Stimulated activated CD8-positive, alpha-beta memory T cell treated with anti-CD3 and anti-CD28 coated beads, Interleukin-15, amount 100 ng/mL, for 1 hour (primary cell): ENCODE results near the gene VPS13D.
"Not testable (repeated sequence)": the region's sequence is repeated elsewhere in the genome, so short reads cannot be mapped to it uniquely, and the experiment has no call there.

ENCODE experiments used
- DNase-seq: peaks from one replicate; pipeline ENCODE4 v3.0.0-alpha.2; 2020; ENCODE audit warnings: low read depth

Gene VPS13D

DNA sequence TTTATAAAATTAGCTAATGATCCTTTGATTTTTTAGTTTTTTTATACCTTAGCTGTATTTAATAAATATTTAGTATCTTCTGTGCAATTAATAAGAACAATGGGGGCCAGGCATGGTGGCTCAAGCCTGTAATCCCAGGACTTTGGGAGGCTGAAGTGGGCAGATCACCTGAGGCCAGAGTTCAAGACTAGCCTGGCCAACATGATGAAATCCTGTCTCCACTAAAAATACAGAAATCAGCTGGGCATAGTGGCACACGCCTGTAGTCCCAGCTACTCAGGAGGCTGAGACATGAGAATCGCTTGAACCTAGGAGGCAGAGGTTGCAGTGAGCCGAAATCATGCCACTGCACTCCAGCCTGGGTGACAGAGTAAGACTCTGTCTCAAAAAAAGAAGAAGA, 241.1 kb downstream of the VPS13D start:
- not testable (repeated sequence) for DNase-seq

DNA sequence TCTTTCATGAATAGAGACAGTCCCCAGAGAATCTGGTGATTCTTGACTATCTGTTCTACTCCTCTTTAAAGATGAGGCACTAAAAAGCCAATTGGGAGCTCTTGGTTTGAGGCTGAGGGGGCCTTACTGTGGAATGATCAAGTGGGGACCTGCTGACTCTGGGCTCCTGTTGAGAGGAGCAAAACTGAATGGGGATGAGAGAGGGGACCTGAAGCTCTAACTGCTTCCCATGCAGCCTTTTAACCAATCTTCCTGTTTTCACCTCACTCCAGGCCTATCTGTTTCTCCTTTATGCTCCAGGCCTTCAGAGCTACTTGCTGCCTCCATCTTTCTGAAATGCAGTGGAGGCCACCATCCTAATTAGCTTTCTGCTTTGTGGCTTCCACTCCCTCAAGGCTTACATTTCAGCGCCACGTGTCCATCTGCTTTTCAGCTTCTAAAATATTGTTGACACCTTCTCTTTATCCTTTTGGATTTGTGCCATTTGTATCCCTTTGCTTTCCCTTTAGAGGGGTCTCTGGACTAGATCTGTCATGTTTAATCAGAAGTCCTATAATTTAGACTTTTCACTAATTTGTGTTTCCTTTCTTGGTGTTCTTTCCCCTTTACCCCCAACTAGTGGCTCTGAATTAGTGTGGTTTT, 242.4 kb downstream of the VPS13D start:
- no peak for DNase-seq

DNA sequence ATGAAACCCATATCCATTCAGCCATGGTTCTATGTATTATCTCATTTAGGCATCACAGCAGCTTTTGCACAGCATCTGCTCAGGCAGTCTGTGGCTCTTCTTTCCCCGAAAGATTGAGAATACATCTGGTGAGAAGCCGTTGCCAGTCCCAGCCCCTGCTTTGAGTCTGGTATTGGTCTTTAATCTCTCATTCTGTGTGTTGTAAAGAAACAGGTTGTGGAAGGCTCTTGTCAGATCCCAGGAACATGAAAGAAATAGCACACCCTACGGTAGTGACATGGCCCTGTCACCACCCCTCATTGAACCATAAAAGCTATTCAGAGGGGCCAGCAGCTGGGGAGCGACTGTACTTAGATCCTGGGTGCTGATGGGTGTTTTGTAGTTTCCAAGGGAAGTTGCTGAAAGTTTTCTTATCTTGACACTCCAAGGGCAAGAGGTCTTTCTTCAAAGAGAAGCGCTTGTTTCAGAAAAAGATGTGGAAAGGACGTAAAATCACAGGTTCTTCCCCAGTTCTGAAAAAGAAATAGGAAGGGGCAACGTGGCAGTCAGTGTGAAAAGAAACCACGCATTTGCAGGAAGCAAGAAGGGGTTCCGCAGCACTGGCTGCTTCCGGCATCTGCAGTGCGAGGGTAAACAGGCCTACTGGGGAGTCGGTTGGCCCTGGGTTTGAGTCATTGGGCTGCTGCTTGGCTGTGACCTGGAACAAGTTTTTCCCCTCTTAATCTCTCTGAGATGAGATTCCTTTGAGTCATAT, 243.1 kb downstream of the VPS13D start:
- DNase-seq, result peak; percentile 32

DNA sequence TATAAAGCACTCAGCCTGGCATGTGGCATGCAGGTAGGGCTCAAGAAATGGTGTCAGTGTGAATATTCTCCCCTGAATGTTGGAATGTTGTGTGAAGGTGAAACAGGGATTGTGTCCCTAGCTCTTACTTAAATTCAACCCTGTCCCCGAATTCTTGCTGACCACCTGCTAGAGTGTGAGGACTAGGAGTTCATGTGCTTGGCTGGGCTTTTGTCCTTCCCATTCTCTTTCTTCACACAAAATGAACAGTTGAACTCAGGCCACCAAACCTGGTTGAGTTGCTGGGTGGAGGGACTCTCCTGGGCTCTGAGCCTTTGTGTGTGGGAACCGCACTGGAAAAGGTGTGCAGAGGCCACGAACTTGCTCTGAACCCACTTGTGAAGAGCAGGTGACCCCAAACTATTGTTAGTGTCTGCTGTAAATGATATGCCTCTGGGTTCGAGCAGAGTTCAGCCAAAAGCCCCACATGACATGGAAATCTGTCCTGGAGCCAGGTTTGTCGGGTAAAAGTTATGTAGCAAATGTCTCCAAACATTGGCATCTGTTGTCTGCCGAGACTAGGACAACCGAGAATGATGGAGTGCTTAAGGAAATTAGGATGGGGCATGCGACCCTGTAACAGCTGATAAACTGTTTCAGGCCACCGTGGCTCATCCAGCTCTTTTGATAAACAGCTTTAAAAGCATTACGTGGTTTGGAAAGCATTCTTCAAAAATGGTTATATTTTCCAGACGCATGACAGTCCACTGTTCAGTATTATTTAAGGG, 243.9 kb downstream of the VPS13D start:
- no peak for DNase-seq

DNA sequence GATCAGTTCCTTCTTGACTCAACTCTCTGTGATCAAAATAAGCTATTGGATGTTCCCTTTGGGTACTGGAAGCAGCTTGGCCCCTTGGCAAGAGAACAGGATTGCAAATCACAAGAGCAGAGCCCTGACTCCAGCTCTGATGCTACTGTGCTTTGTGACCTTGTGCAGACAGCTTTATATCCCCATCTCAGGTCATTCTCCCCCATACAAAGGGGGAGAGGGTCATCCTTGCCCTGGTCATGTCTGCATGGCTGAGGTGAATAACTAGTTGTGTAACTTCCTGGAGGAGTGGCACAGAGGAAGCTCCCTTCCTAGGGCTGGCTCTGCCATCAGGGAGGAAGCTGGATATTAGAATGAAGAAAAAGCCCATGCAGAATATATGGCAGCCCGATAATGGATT, 245.3 kb downstream of the VPS13D start:
- no peak for DNase-seq

DNA sequence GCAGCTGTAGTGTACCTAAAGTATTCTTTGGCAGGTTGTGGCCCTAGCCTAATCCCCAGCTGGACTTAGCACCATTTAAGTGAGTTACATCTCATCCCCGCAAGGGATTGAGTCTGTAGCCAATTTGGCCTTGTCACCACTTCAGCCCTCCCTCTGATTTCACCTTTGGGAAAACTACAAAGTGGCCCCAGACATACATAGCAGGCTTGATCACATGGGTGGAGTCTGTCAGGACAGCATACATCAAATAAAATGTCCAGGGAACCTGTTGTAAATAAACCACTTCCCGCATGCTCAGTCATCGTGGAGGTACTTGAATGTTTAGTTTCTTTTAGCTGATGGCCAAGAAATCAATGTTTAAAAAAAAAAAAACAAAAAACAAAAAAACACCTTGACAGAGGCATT, 245.7 kb downstream of the VPS13D start:
- no peak for DNase-seq

DNA sequence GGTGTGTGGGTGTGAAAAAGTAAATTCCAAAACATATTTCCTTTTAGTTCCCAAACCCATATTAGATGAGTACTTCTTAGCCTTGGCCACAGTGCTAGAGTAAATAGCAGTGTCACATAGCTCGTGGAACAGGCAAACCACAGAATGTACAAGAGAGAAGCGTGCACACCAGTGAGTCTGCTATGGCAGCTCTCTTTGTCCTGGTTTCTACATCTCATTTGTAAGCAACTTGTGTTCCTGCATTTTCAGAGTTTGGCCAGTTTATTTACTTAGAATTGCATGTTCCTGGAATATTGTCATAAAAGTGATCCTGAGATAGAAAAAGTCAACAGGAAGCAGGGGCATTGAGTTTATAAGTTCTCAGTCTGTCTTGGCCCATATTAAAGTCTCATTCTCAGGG, 246.1 kb downstream of the VPS13D start:
- DNase-seq, result no peak

DNA sequence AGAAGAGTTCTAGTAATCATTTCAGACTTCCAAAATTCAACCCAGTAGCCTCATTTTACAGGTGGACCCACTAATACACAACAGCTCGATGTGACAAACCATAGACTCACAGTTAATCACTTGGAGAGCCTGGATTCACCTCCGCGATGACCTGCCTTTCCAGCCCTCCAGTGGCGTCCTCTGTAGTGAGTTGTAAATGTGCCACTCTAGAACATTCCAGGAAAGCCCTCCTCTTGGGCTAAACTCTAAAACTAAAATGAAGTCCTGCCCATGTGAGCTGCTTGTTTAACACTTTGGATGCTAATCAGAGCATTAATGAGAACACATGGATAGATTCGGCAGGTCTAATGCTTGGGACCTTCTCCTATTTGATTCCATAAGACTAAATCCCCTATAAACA, 247.5 kb downstream of the VPS13D start:
- DNase-seq, result no peak

DNA sequence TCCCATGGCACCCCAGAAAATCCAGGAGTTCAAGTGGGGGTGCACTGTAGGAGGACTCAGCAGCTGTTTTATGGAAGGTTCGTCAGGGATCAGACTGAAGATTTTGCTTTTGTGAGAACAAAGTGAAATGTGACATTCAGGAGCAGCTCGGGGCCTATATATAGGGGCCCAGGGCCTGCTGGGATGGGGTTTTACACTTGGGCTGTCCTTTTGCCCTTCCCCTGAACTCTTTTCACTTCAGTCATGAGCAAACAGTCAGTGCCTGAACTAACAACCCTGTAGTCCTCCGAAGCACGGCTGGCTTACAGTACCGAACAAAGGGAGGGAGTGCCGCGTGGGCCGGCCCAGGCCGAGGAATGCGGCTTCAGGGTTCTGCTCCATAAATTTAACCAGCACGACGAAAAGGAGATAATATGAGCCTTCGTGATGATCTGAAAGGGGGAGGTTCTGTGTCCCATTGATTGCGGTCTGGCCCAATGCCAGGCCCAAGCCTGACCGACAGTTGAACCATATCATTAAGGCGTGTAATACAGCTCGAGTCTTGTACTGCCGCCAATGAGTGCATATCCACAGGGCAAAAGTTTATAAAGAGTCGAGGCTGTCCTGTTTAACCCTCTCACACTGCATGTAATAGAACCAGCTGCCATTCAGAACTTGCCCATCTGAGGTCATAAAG, 248.2 kb downstream of the VPS13D start:
- no peak for DNase-seq

DNA sequence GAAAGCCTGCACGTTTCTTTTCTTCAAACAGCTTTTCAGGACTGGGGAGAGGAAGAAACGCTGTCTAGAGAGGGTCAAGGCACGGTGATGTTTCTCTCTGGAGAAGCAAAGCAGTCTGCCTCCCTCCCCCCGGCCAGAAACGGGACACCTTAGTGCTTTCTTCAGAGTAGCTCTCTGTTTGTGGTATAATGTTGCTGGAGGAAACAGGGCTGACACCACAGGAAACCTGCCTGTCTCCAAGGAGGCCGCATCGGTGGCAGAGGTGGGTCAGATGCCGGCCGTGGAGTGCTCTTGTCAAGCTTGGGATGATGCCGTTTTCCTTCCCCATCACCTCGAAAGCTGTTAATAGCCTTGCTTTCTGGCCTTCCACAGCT, 248.8 kb downstream of the VPS13D start:
- DNase-seq, result no peak

DNA sequence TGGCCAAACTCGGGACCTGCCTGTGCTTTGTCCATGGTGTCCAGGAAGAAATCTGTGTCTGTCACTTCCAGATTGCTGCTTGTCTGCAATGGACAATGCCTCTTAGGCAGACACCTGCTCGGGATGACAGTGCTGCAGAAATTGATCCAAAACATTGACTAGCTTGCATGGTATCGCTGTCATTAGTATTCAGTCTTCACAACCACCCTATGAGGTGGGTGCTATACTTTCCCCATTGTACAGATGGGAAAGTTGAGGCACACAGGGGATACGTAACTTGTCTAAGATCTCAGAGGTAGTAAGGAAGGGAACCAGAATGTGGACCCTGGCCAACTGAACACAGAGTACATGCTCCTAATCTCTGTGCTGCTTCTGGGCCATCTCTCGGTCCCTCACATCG, 249.5 kb downstream of the VPS13D start:
- no peak for DNase-seq

DNA sequence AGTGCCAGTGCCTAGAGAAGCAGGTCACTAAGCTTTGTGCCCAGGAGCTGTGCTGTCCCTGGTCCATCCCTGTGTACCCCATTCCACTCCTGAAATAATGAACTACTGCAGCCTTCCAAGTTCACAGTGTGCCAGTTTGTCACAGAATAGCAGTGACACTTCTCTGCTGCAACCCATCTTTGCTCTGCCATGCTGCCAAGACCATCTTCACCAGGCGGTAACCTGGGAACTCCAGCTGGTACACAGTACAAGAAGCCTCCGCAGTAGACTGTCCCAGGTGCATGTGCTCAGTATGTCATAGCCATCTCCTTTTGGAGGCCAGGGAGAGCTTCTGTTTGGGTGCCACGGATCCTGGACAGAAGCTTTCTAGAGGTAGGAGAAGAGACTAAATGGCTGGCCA, 250.2 kb downstream of the VPS13D start:
- DNase-seq, result no peak

DNA sequence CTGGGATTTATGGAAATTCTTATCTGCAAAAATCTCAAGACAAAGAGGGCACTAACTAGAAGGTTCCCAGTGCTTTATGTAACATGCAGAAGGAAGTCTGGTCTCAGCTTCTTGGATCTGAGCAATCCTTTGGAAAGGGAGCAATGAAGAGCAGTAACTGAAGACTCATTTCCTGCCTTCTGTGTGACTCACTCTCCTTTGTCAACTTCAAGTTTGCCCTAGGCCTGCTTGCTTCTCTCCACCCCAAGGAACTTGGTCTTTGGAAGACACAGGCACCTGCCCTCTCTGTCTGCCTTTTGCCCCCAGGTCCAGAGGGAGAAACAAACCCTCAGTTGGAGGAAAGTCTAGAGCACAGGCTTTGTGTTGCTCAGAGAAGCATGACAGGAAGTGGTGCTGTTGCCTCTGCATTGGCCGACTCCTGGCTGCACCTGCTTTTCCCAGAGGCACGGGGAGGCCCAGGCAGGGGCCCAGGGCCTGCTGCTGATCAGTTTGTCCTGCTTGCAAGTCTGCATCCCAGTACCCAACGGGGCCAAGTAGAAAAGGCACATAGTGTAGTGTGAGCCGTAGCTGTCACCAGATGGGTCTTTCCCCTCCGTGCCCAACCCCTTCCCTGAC, 251.0 kb downstream of the VPS13D start:
- no peak for DNase-seq

DNA sequence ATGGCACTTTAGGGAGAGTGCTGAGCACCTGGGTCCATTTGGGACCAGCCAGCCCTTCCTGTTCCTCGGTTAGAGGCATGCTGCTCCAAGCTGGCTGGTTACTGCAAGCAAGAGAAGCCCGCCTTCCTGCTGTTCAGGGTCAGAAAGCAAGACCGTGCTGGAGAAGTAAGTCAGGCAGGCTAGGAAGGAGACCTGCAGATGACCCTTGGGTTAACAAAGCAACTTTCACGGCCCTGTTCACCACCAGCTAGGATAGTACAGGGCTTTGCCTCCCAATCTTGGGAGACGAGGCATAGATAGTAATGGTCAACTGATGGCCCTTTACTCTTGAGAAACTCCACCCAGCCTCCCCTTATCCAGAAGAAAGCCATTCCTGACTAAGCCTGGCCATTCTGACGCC, 252.1 kb downstream of the VPS13D start:
- DNase-seq, result no peak

DNA sequence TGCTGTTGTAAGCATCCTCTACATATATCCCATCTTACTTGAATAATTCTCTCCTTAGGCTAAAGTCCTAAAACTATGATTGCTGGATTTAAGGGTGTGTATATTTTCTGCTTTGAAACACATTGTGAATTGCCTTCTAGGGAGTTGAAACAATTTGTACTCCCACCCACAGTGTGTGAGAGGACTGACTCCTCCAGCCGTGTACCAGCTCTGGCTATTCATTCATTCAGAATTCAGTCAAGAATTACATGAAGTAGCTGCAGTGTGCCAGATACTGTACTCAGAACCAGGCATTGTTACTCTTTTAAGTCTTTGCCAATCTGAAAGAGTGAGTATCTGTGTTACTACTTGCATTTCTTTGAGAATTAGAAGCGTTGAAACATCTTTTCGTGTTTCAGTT, 253.2 kb downstream of the VPS13D start:
- no peak for DNase-seq

DNA sequence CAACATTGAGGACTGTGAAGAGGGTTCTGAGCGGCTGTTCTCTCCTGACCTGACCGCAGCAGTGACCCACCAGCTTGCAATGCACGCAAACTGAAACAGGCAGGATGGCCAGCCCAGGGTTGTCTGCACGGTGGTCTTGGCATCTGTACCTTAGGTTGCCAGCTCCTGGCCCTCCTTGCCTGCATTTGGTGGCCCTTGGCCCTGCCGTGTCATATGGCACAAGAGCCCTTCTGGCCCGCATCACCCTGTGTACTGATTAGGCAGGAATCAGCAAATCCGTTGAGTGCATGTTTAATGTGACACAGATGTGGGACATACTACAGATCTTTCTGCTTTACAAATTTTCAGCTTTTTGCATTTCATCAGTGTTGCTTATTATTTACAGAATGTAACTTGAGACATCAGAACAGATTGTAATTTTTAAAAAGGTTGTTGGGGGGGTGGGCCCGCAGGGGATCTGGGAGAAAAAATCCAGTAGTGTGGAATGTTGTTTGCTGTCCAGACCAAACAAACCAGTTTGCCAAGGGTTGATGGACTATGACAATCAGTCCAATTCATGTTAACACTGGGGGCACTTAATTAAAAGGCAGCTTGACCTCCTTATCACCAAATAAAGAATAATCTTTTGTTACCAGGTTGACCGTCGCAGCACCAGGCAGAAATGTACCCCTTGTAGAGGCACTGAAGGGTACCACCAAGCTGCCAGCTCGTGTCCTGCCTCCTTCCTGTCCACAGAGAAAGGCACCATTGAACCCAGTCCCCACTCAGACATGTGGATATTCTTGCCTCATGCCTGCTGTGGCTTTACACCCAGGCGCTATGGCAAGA, 255.6 kb downstream of the VPS13D start:
- DNase-seq, result no peak

DNA sequence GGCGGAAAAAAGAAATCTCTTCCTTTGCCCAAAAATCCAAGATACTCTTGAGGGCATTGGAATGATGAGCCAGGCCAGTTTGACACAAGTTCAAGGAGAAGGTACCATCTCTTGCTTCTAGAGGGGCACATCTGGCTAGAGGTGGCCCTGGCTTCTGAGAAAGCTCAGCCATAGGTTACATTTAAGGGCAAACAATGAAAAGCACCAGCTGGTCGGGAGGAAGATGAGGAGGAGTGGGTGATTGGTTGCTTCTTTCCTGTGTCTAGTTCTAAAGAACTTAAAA, 256.2 kb downstream of the VPS13D start:
- no peak for DNase-seq

DNA sequence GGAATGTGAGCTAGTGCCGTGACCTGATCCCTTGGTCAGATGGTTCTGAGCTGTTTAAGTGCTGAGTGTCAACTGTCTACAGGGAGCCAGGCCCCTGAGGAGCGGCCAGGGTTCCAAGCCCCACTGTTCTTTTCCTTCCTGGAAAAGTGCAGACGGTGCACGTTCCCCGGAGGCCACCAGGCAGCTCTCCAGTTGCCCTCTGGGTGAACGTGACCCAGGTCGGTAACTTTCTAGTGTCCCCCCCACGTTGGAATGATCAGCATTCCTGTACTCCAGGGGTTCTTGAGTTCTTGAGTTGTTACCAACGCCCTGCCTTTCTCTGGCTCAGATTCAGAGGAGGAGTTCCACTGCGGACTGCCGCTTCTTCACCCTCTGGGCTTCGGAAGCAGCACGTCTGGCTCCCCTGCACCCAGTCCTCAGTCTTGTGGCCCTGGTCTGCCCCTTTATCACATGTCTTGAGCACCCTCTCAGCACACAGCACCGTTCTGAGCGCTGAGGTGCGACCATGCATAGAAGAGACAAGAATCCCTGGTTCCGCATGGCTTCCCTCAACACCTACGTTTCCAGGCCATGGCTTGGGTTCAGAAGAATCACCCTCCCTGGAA, 256.7 kb downstream of the VPS13D start:
- DNase-seq, result no peak

DNA sequence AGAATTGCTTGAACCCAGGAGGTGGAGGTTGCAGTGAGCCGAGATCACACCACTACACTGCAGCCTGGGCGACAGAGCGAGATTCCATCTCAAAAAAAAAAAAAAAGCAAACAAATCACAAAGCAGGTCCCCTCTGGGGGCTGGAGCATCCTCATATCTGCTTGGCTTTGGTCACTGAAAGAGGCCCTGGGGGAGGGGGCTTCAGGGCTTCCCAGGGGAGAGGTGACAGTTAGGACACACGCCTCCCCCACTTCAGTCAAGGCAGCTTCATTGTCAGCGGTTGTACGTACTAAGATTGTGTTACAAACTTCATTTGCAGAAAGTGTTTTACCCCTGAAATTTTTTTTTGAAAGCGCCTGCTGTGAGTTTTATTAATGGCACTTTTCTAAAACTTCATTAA, 257.7 kb downstream of the VPS13D start:
- no peak for DNase-seq

DNA sequence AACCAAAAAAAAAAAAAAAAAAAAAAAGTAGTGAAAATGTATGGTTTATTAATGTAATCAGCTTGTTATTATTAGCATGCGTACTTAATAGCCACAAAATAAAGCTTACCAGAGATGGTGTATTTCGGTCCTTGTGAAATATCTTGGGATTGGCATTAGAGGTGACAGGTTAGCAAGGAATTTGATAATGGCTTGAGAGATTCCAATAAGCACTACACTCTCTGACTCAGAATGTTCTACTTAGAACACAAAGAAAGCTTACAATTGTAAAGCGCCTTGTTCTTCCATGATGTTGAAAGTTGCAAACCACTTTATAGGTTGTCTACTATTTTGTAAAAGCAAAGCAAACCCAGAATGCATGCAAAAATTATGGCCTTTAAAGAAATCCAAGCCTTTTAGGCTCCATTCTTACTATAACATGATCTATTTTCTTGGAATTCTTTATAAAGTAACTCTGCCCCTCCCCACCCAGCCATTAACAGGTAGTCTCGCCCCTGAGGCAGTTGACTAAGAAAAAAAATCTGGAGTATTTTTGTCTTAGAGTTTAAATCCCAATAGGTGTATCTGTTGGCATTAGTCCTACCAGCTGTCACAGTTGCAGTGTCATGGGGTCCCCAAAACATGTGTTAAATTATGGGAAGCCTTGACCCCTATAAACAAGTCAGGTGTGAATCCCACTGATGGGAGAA, 259.0 kb downstream of the VPS13D start:
- no peak for DNase-seq
